ENCODE results near the gene TMEM242.

DNA sequence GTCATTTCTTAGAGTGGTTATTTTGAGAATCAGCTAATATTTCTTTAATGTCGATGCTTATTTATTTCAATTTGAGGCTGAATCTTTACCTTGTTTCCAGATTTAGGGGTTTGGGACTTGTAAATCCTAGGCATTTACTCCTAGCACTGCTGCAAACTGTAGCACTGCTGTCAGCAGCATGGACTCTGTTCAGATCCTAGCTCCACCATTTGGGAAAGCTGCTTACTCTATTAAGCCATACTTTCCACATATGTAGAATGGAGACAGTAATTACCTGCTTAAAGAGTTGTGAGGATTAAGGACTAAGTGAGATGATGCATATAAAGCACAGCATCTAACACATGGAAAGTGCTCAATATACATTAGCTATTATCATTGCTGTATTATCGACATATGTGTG, 28.7 kb downstream of the TMEM242 start:
- no peak for TF ChIP-seq POLR2A (IDR thresholded peaks at IDR 0.05)
- TF ChIP-seq, protein P1, sequence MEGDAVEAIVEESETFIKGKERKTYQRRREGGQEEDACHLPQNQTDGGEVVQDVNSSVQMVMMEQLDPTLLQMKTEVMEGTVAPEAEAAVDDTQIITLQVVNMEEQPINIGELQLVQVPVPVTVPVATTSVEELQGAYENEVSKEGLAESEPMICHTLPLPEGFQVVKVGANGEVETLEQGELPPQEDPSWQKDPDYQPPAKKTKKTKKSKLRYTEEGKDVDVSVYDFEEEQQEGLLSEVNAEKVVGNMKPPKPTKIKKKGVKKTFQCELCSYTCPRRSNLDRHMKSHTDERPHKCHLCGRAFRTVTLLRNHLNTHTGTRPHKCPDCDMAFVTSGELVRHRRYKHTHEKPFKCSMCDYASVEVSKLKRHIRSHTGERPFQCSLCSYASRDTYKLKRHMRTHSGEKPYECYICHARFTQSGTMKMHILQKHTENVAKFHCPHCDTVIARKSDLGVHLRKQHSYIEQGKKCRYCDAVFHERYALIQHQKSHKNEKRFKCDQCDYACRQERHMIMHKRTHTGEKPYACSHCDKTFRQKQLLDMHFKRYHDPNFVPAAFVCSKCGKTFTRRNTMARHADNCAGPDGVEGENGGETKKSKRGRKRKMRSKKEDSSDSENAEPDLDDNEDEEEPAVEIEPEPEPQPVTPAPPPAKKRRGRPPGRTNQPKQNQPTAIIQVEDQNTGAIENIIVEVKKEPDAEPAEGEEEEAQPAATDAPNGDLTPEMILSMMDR (IDR thresholded peaks at IDR 0.05), result no peak

All from right lobe of liver (tissue), 4 donors.